CD14-positive monocyte (primary cell): ENCODE data around the gene KIF5C. TPM values are rescaled to one million over a fixed set of nuclear protein-coding genes. Genes with fewer than 3 reads are reported as not detected.

ENCODE experiments used
- DNase-seq, 3 donors: peaks; one replicate each; pipeline ENCODE4 v3.0.0-alpha.2; 2011 to 2022
- H2AFZ ChIP-seq: 2 replicates; pipeline ENCODE4 v1.6.0; 2012; ENCODE audit warnings: mild to moderate bottlenecking, low read depth, low read length, inconsistent platforms; ENCODE audit not compliant: insufficient read depth, poor library complexity, severe bottlenecking
- H3K27ac ChIP-seq, 2 donors: 1 replicate in 1 of 2; 2 replicates in 1 of 2; pipeline ENCODE4 v1.5.1; 2012 to 2013; ENCODE audit warnings: low read length in 2 of 2, control low read depth in 1 of 2, inconsistent platforms in 1 of 2, low read depth in 1 of 2, mild to moderate bottlenecking in 1 of 2
- H3K27me3 ChIP-seq, 2 donors: one replicate each; pipeline versions ENCODE4 v1.6.0 to v1.6.1; 2011 to 2013; ENCODE audit warnings: low read length in 2 of 2; ENCODE audit not compliant: control insufficient read depth in 2 of 2, insufficient read depth in 2 of 2
- H3K36me3 ChIP-seq, 2 donors: replicated peaks in 1 of 2; 1 replicate in 1 of 2; 2 replicates in 1 of 2; pipeline versions ENCODE4 v1.5.1 to v1.6.1; 2012 to 2013; ENCODE audit warnings: low read length in 2 of 2, control low read depth in 1 of 2, inconsistent platforms in 1 of 2, mild to moderate bottlenecking in 1 of 2; ENCODE audit not compliant: insufficient read depth in 2 of 2, control insufficient read depth in 1 of 2
- H3K4me1 ChIP-seq, 2 donors: 1 replicate in 1 of 2; 2 replicates in 1 of 2; pipeline versions ENCODE4 v1.5.1 to v1.6.1; 2012 to 2013; ENCODE audit warnings: low read length in 2 of 2, control low read depth in 1 of 2, inconsistent platforms in 1 of 2, mild to moderate bottlenecking in 1 of 2, moderate library complexity in 1 of 2; ENCODE audit not compliant: insufficient read depth in 2 of 2, control insufficient read depth in 1 of 2
- H3K4me2 ChIP-seq: replicated peaks from 2 replicates; pipeline ENCODE3; 2012; ENCODE audit warnings: low read length, moderate library complexity, mild to moderate bottlenecking; ENCODE audit not compliant: poor library complexity, severe bottlenecking; ENCODE audit errors: extremely low read depth
- H3K4me3 ChIP-seq, 3 experiments: fragments of 200-600 bp in 1 of 3; sonication (generic) in 1 of 3; replicated peaks in 1 of 3; 1 replicate in 2 of 3; 2 replicates in 1 of 3; pipeline ENCODE4 v1.5.1; 2011 to 2013; ENCODE audit warnings: low read length in 3 of 3, mild to moderate bottlenecking in 3 of 3, control low read depth in 2 of 3, low read depth in 2 of 3, inconsistent platforms in 1 of 3, moderate library complexity in 1 of 3
- H3K79me2 ChIP-seq: 2 replicates; pipeline ENCODE4 v1.6.0; 2012; ENCODE audit warnings: mild to moderate bottlenecking, control low read depth, inconsistent platforms, low read length, moderate library complexity; ENCODE audit not compliant: insufficient read depth
- H3K9ac ChIP-seq: 2 replicates; pipeline ENCODE4 v1.6.0; 2017; ENCODE audit warnings: low read length, mild to moderate bottlenecking; ENCODE audit not compliant: insufficient read depth, poor library complexity, severe bottlenecking
- H3K9me3 ChIP-seq, 2 donors: replicated peaks in 1 of 2; 1 replicate in 1 of 2; 2 replicates in 1 of 2; pipeline versions ENCODE4 v1.5.1 to v1.6.1; 2012 to 2013; ENCODE audit warnings: low read length in 2 of 2, control low read depth in 1 of 2; ENCODE audit not compliant: control insufficient read depth in 1 of 2, insufficient read depth in 1 of 2
- H4K20me1 ChIP-seq: 2 replicates; pipeline ENCODE4 v1.6.0; 2012; ENCODE audit warnings: mild to moderate bottlenecking, low read length, control low read depth, moderate library complexity; ENCODE audit not compliant: insufficient read depth
- H3K27ac Mint-ChIP-seq, 7 donors: one replicate each; pipeline ENCODE4 v1.8.0; 2020; ENCODE audit warnings: mild to moderate bottlenecking in 7 of 7, mixed read lengths in 7 of 7, moderate library complexity in 6 of 7, inconsistent platforms in 2 of 7
- H3K27me3 Mint-ChIP-seq, 3 donors: one replicate each; pipeline ENCODE4 v1.8.0; 2021 to 2022; ENCODE audit warnings: low read depth in 3 of 3, mild to moderate bottlenecking in 3 of 3, mixed read lengths in 3 of 3, moderate library complexity in 3 of 3, inconsistent platforms in 1 of 3
- H3K36me3 Mint-ChIP-seq, 2 donors: one replicate each; pipeline ENCODE4 v1.8.0; 2020; ENCODE audit warnings: mixed read lengths in 2 of 2, inconsistent platforms in 1 of 2, mild to moderate bottlenecking in 1 of 2
- H3K4me1 Mint-ChIP-seq: one replicate; pipeline ENCODE4 v1.8.0; 2020; ENCODE audit warnings: mild to moderate bottlenecking, mixed read lengths
- H3K4me3 Mint-ChIP-seq, 2 donors: one replicate each; pipeline ENCODE4 v1.8.0; 2020; ENCODE audit warnings: mild to moderate bottlenecking in 2 of 2, mixed read lengths in 2 of 2, moderate library complexity in 1 of 2
- H3K9me3 Mint-ChIP-seq, 7 donors: one replicate each; pipeline ENCODE4 v1.8.0; 2020 to 2022; ENCODE audit warnings: mixed read lengths in 7 of 7, mild to moderate bottlenecking in 6 of 7, moderate library complexity in 6 of 7, inconsistent platforms in 2 of 7
- WGBS: methylation state at CpG from one replicate; pipeline ENCODE4 v1.1.5; 2013; ENCODE audit warnings: missing lambda C conversion rate; ENCODE audit not compliant: insufficient coverage; 5-methylcytosine and 5-hydroxymethylcytosine counted together
- intact Hi-C, 2 donors: fragments of 100-400 bp; cut with micrococcal nuclease; formaldehyde crosslinking; loops; one replicate each; pipeline versions ENCODE4 v1.15.0 to v1.15.1; 2023
- polyA plus RNA-seq, 3 donors: library from polyadenylated mRNA; depleted of rRNA in 1 of 3; unstranded in 2 of 3; stranded (reverse) in 1 of 3; fragments of 300-500 nt in 2 of 3; fragments of >200 nt in 1 of 3; fragmentation: Illumina TruSeq in 2 of 3; gene quantifications; 1 replicate in 2 of 3; 2 replicates in 1 of 3; pipeline ENCODE4 v1.2.3, GENCODE V29; 2012 to 2021
- TF ChIP-seq, protein P1 (sequence below): fragments of 200-600 bp; IDR thresholded peaks from one replicate; pipeline ENCODE4 v1.8.0; 2022; ENCODE audit warnings: antibody characterized with exemption, mild to moderate bottlenecking

The KIF5C gene
- polyA plus RNA-seq, 3 donors = 0.04 TPM; not detected in 2

DNA sequence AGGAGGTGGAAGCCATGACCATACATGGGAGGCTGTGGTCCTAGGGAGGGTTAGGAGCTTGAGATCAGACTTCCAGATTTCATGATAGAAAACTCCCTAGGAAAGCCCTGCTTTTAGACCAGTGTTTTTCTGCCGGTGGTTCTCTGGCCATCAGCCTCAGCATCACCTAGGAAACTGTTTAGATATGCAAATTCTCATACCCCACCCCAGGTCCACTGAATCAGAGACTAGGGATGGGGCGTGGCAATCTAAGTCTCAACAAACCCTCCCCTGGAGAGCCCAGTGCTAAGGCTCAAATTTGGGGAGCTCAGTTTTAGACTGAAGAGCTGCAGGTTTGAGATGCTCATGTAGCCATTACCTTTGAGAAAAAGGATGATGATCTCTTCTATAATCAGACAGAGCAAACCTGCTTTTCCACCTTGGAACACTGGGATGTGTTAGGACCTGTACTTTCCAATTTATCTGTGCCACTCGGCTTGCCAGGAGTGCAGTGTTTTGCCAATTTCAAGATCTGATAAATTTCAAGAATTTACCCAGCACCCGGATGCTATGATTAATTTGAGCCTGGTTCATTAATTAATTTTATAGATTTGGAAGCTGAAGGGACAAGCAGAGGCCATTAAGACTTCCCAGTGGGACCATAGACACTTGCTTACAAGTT is 132.0 kb downstream of the KIF5C start:
- H3K27me3 ChIP-seq = no peaks in the 10 kb centered on the region
- DNase-seq = no peak
- intact Hi-C loops = no loop called here
- H3K4me1 ChIP-seq = no peaks in the 10 kb centered on the region
- no peaks in the 10 kb centered on the region for H4K20me1 ChIP-seq
- Mint-ChIP-seq H3K27me3 (peaks cover 2 to 7% (median 4%) of the 10 kb centered on the region in 3 donors), H3K27ac (no peak overlapping the region), H3K4me3 (no peak overlapping the region), H3K4me1 (no peaks in the 10 kb centered on the region), H3K9me3 (no peaks in the 10 kb centered on the region), H3K36me3 (no peaks in the 10 kb centered on the region)
- H3K9me3 ChIP-seq = no peaks in the 10 kb centered on the region
- H3K4me3 ChIP-seq = no peak overlapping the region
- 82% methylated on average over 3 of the region's 4 CpGs for WGBS
- no peak overlapping the region for H3K4me2 ChIP-seq
- no peak overlapping the region for H3K27ac ChIP-seq
- no peaks in the 10 kb centered on the region for H3K36me3 ChIP-seq
- TF ChIP-seq, protein P1, sequence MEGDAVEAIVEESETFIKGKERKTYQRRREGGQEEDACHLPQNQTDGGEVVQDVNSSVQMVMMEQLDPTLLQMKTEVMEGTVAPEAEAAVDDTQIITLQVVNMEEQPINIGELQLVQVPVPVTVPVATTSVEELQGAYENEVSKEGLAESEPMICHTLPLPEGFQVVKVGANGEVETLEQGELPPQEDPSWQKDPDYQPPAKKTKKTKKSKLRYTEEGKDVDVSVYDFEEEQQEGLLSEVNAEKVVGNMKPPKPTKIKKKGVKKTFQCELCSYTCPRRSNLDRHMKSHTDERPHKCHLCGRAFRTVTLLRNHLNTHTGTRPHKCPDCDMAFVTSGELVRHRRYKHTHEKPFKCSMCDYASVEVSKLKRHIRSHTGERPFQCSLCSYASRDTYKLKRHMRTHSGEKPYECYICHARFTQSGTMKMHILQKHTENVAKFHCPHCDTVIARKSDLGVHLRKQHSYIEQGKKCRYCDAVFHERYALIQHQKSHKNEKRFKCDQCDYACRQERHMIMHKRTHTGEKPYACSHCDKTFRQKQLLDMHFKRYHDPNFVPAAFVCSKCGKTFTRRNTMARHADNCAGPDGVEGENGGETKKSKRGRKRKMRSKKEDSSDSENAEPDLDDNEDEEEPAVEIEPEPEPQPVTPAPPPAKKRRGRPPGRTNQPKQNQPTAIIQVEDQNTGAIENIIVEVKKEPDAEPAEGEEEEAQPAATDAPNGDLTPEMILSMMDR = no peak
- no peak overlapping the region for H2AFZ ChIP-seq
- no peak overlapping the region for H3K9ac ChIP-seq
- no peaks in the 10 kb centered on the region for H3K79me2 ChIP-seq

DNA sequence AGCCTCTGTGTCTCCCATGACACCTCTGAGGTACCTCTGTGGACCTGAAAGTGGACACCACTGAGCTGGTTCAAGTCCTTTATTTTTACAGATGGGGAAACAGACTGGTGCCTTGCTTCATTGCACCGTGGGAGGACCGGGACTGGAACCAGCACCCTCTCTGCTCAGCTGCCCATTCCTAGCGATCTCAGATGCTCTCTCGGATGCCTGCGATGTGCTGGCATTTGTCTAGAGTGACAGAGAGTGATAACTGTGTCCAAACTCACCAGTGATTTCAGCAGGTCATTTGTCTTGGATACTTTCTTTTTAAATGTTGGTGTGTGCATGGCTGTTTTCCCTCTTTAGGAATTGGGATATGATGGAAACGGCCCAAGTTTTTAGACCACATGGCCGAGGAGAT is 133.4 kb downstream of the KIF5C start:
- H3K4me2 ChIP-seq = no peak overlapping the region
- Mint-ChIP-seq H3K27ac (no peak overlapping the region), H3K27me3 (peaks cover 2 to 5% (median 5%) of the 10 kb centered on the region in 3 donors), H3K9me3 (no peaks in the 10 kb centered on the region), H3K36me3 (no peaks in the 10 kb centered on the region), H3K4me1 (no peaks in the 10 kb centered on the region), H3K4me3 (no peak overlapping the region)
- no peaks in the 10 kb centered on the region for H3K4me1 ChIP-seq
- no peak overlapping the region for H3K4me3 ChIP-seq
- no peaks in the 10 kb centered on the region for H4K20me1 ChIP-seq
- no peak for DNase-seq
- TF ChIP-seq, protein P1 = no peak
- intact Hi-C loops = no loop called here
- no peaks in the 10 kb centered on the region for H3K9me3 ChIP-seq
- H3K79me2 ChIP-seq = no peaks in the 10 kb centered on the region
- H3K27ac ChIP-seq = no peak overlapping the region
- WGBS = 90% methylated on average over 3 of the region's 7 CpGs
- H2AFZ ChIP-seq = no peak overlapping the region
- no peaks in the 10 kb centered on the region for H3K27me3 ChIP-seq
- no peak overlapping the region for H3K9ac ChIP-seq
- H3K36me3 ChIP-seq = no peaks in the 10 kb centered on the region
